HG03159 (cell line): ENCODE results near the gene MYB.
"Not testable (repeated sequence)": the region's sequence is repeated elsewhere in the genome, so short reads cannot be mapped to it uniquely, and the experiment has no call there.

ENCODE experiments used
- ATAC-seq: cut with Tn5 transposase; IDR thresholded peaks from one replicate; pipeline ENCODE4 v1.9.1; 2021; ENCODE audit warnings: mild to moderate bottlenecking, moderate library complexity; ENCODE audit not compliant: unreplicated experiment

MYB gene

DNA sequence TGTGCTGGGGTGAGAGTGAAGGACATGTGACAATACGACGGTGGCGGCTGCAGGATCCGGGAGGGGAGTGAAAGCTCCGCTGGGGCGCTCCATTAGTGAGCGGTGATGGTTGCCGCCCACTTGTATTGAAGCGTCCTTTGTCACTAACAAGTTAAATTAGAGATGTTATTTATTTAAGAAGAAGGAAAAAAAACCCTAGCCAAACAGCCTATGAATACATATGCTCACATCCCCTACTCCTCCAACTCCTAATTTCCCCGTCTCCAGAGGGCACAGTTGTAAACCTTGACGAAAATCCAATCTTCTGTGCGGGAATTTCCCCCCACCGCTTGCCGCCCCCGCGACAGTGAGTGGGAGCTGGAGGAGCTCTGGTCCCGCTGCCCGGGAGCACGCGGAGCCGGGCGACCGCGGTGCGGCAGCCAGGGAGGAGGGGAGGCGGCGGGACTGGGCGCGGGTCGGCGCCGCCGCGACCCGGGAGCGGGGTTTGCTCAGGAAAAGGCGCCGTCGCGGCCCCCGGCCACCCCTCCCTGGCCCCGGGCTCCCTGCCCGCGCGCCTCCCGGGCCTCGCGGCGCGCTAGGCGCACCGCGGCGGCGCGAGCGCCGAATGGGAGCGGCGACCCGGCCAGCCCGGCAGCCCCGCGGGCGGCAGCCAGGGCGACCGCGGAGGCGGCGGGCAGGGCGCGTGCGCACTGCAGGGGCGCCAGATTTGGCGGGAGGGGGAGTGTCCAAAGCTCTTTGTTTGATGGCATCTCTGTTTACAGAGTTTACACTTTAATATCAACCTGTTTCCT, at the start of gene MYB:
Gene MYB (plus strand): TSS at position 767 of the 791 bp plus-strand sequence. CDS start 206 bp downstream, outside the sequence.
- peak; percentile 30 for ATAC-seq

- ATAC-seq = no peak
These were observed 48.3 kb upstream of the MYB start for GRCh38 chr6:135132776-135133175.

GRCh38 chr6:135135835-135136234, 45.3 kb upstream of the MYB start:
- no peak for ATAC-seq

DNA sequence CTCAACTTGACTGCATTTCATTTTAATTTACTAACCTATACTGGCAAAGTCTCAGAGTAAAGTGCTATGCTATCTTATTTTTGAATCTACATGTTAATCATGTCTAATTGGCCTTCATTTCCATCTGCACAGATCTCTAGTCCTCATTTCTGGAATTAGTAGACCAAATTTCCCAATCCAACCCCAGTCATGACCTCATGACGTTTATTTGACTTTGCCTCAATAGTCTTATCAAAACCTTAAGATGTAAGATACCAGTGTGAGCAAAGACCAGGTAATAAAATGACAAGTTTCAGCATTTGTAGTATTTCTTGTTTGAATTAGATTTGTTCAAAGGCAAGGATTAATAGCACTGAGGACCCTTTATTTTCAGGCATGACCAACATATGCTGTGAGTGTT, 43.3 kb upstream of the MYB start:
- no peak for ATAC-seq

DNA sequence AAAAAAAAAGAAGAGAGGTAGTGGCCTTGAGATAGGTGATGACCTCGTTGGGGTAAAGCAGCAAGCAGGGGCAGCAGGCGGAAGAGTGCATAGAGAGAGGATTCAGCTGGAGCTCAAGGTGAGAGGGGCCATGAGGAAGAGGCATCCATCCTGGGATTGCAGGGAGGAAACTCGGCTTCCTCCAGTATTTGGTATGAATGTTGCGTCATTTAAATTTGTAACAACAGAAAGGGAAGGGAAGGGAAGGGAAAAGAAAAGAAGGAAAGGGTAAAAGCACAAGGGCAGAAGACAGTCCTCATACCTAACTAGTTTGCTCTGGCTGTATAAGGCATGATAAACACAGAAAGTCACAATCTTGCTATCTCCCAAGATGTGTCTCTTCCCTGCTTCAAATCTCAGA, 39.9 kb upstream of the MYB start:
- ATAC-seq = no peak

GRCh38 chr6:135141728-135142127, 39.4 kb upstream of the MYB start:
- ATAC-seq = no peak

DNA sequence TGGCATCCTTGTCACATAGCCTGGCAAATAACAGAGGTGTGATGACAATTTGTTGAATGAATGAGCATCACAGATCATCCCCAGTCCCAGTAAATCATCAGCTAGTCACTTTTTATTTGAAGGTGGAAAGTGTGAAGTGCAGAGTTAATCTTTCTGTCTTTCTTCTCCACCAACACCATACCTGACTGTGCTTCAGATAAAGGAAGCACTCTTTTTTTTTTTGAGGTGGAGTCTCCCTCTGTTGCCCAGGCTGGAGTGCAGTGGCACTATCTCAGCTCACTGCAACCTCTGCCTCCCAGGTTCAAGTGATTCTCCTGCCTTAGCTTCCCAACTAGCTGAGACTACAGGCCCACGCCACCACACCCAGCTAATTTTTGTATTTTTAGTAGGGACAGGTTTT, 38.9 kb upstream of the MYB start:
- not testable (repeated sequence) for ATAC-seq

GRCh38 chr6:135144673-135145062, 36.4 kb upstream of the MYB start:
- no peak for ATAC-seq

GRCh38 chr6:135145063-135145800, 35.9 kb upstream of the MYB start:
- ATAC-seq = no peak

- no peak for ATAC-seq
These were observed 34.8 kb upstream of the MYB start for GRCh38 chr6:135146162-135146934.

GRCh38 chr6:135147637-135148592, 33.2 kb upstream of the MYB start:
- no peak for ATAC-seq

DNA sequence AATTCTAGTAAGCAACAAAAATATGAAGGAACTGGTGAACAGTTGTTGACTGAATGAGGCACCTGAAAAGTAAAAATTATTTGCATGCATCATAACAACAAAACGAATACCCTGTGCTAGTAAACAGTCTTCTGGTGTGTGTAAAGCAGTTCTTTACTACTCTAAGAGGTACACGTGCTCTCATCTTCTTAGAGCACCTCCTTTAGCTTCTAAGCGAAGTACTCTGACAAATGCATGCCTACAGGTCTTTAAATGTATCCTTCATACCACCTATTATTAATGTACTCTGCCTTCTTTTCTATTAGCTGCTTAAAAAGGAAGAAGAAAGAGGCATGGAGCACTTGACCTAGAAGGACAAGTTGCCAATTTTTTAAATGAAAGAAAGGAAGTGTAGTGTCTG, 32.2 kb upstream of the MYB start:
- ATAC-seq = no peak

GRCh38 chr6:135149376-135149775, 31.7 kb upstream of the MYB start:
- ATAC-seq = no peak

DNA sequence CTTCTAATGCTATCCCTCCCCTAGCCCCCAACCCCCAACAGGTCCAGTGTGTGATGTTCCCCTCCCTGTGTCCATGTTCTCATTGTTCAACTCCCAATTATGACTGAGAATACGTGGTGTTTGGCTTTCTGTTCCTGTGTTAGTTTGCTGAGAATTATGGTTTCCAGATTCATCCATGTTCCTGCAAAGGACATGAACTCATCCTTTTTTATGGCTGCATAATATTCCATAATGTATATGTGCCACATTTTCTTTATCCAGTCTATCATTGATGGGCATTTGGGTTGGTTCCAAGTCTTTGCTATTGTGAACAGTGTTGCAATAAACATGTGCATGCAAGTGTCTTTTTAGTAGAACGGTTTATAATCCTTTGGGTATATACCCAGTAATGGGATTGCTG, 30.6 kb upstream of the MYB start:
- ATAC-seq = not testable (repeated sequence)

GRCh38 chr6:135154125-135154524, 27.0 kb upstream of the MYB start:
- not testable (repeated sequence) for ATAC-seq

GRCh38 chr6:135158397-135158796, 22.7 kb upstream of the MYB start:
- ATAC-seq = no peak

DNA sequence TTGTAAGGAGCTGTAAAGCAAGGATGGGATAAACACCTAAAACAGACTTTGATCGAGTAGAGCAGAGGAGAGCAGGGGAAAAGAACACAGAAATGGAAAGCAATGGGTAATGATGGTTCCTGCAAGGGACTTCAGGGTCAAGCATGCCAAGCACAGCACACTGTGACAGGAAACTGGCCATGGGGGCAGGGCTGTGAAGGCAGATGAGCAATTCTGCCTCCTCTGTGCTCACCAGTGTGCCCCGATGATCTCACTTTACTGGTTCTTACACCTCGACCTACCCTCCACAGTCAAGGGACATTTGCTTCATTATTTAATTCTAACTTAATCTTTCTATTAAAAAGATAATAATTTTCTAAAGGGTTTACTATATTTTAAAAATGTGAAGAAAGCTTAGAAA, 21.6 kb upstream of the MYB start:
- ATAC-seq = no peak

GRCh38 chr6:135161411-135162395, 19.4 kb upstream of the MYB start:
- no peak for ATAC-seq
